ENCODE results near the gene TMEM138.

The TMEM138 gene

GRCh38 chr11:61361741-61362541 is at the start of gene TMEM138, which contains the start of gene CYB561A3:
TSS of gene TMEM138 (plus strand) at chr11:61362374. CDS start at chr11:61364391, 2,017 bp downstream.
TSS of gene CYB561A3 (minus strand) at chr11:61361882. CDS start at chr11:61356713, 5,169 bp downstream.
- DNase-seq (ENCODE audit: low spot score): peak; percentile 86
- TF ChIP-seq CTCF (IDR thresholded peaks at IDR 0.05; ENCODE audit: extremely low read depth, missing control alignments): no peak

GRCh38 chr11:61315260-61315659 is 46.9 kb upstream of the TMEM138 start:
- TF ChIP-seq CTCF (IDR thresholded peaks at IDR 0.05; ENCODE audit: extremely low read depth, missing control alignments): no peak
- DNase-seq (ENCODE audit: low spot score): no peak

GRCh38 chr11:61325649-61326414 is 36.3 kb upstream of the TMEM138 start:
- DNase-seq (ENCODE audit: low spot score): no peak
- no peak for TF ChIP-seq CTCF (IDR thresholded peaks at IDR 0.05; ENCODE audit: extremely low read depth, missing control alignments)

GRCh38 chr11:61327669-61328071 is 34.5 kb upstream of the TMEM138 start:
- no peak for DNase-seq (ENCODE audit: low spot score)

GRCh38 chr11:61328351-61328750 is 33.8 kb upstream of the TMEM138 start:
- TF ChIP-seq CTCF (IDR thresholded peaks at IDR 0.05; ENCODE audit: extremely low read depth, missing control alignments): no peak
- no peak for DNase-seq (ENCODE audit: low spot score)

More at GRCh38 chr11:61327669-61328071, 34.5 kb upstream of the TMEM138 start:
- TF ChIP-seq CTCF (IDR thresholded peaks at IDR 0.05; ENCODE audit: extremely low read depth, missing control alignments): no peak

DNA sequence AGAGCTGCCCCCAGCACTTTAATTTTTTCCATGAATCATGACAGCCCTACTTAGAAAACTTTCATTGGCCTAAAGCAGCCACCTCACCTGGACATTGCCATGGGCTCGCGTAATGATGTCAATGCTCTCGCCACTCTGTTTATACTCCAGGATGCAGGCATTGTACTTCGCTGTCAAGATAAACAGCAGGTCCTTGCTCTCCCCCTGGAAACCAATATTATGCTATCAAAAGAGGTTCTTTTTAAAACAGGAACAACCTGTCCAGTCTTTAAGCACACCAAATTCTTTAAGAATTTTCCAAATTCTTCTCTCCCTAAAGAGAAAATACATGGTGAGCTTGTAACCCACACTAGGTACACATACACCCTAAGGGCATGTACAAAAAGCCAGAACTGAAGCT is 32.3 kb upstream of the TMEM138 start:
- TF ChIP-seq CTCF (IDR thresholded peaks at IDR 0.05; ENCODE audit: extremely low read depth, missing control alignments): no peak
- no peak for DNase-seq (ENCODE audit: low spot score)

GRCh38 chr11:61331651-61332050 is 30.5 kb upstream of the TMEM138 start:
- no peak for DNase-seq (ENCODE audit: low spot score)
- no peak for TF ChIP-seq CTCF (IDR thresholded peaks at IDR 0.05; ENCODE audit: extremely low read depth, missing control alignments)
